ENCODE results near the gene TNFRSF25. TPM values are rescaled to one million over a fixed set of nuclear protein-coding genes. Genes with fewer than 3 reads are reported as not detected.

Gene TNFRSF25
- total RNA-seq, 1 donor from 2014 or later = 104 TPM

GRCh38 chr1:6471086-6471969 is 5.4 kb upstream of the TNFRSF25 start:
- intact Hi-C loops (cut with micrococcal nuclease) = no loop called here

GRCh38 chr1:6470132-6471085 is 4.4 kb upstream of the TNFRSF25 start:
- intact Hi-C loops (cut with micrococcal nuclease) = no loop called here

GRCh38 chr1:6468729-6469461 is 2.9 kb upstream of the TNFRSF25 start:
- intact Hi-C loops (cut with micrococcal nuclease) = no loop called here

- intact Hi-C loops (cut with micrococcal nuclease) = loop anchor here (2.0 kb wide), 1 partner anchor 27 kb away; no protein-coding TSS in a partner anchor
Measured at GRCh38 chr1:6467744-6468688, 2.0 kb upstream of the TNFRSF25 start.

GRCh38 chr1:6467224-6467623 is 1.3 kb upstream of the TNFRSF25 start:
- intact Hi-C loops (cut with micrococcal nuclease) = loop anchor here (2.0 kb wide), 1 partner anchor 26 kb away; no protein-coding TSS in a partner anchor

- intact Hi-C loops (cut with micrococcal nuclease) = loop anchor here (2.0 kb wide), 1 partner anchor 26 kb away; no protein-coding TSS in a partner anchor
Measured at GRCh38 chr1:6466751-6467150, 778 bp upstream of the TNFRSF25 start.

- intact Hi-C loops (cut with micrococcal nuclease) = loop anchor here (2.0 kb wide), 1 partner anchor 25 kb away; no protein-coding TSS in a partner anchor
Measured at GRCh38 chr1:6465461-6466005, 440 bp downstream of the TNFRSF25 start.

GRCh38 chr1:6464915-6465314 is 1.1 kb downstream of the TNFRSF25 start:
- intact Hi-C loops (cut with micrococcal nuclease) = loop anchor here (1.0 kb wide), 1 partner anchor 20 kb away; no protein-coding TSS in a partner anchor

- intact Hi-C loops (cut with micrococcal nuclease) = loop anchor here (1.0 kb wide), 1 partner anchor 19 kb away; no protein-coding TSS in a partner anchor
Measured at GRCh38 chr1:6464514-6464836, 1.5 kb downstream of the TNFRSF25 start.

GRCh38 chr1:6463120-6463412 is 2.9 kb downstream of the TNFRSF25 start:
- intact Hi-C loops (cut with micrococcal nuclease) = no loop called here

- intact Hi-C loops (cut with micrococcal nuclease) = no loop called here
Measured at GRCh38 chr1:6462412-6463119, 3.4 kb downstream of the TNFRSF25 start.

GRCh38 chr1:6461538-6462411 is 4.2 kb downstream of the TNFRSF25 start:
- intact Hi-C loops (cut with micrococcal nuclease) = no loop called here

- intact Hi-C loops (cut with micrococcal nuclease) = no loop called here
Measured at GRCh38 chr1:6461051-6461530, 4.9 kb downstream of the TNFRSF25 start.

GRCh38 chr1:6460301-6461050 is 5.5 kb downstream of the TNFRSF25 start:
- intact Hi-C loops (cut with micrococcal nuclease) = no loop called here

GRCh38 chr1:6459850-6460265 is 6.1 kb downstream of the TNFRSF25 start:
- intact Hi-C loops (cut with micrococcal nuclease) = loop anchor here (5.0 kb wide), 1 partner anchor 38 kb away; the partner anchor contains the start of gene ESPN

- intact Hi-C loops (cut with micrococcal nuclease) = loop anchor here (5.0 kb wide), 1 partner anchor 35 kb away; the partner anchor contains the start of gene ESPN
Measured at GRCh38 chr1:6456800-6457466, 9.0 kb downstream of the TNFRSF25 start.

Measured in T-helper 2 cell treated with Interferon-gamma antibody and Interleukin-4, amounts not matched to agents 100 ng/mL and 5 ng/mL, for 36 hours (primary cell).